ENCODE measurements around the gene CST9L.

CST9L gene

DNA sequence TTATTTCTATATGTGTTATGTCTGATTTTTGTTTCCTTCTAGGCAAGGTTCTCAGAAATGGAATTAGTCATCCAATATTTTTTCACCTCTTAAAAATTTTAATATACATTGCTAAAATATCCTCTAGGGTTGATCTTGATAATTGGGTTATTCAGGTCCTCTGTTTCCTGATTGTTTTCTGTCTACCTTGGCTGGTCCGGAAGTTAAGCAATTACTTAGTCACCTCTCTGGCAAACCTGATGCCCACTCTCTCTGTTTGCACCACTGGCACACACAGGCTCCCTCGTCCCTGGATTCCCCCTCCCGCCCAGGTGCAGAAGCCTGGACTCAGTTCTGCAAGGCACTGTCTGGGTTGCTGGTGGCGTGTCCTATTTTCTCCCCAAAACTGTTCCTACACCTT is 27.7 kb downstream of the CST9L start:
- Histone ChIP-seq H3K27ac (no peak overlapping the region), H3K4me3 (no peak overlapping the region)
- TF ChIP-seq, protein P1, sequence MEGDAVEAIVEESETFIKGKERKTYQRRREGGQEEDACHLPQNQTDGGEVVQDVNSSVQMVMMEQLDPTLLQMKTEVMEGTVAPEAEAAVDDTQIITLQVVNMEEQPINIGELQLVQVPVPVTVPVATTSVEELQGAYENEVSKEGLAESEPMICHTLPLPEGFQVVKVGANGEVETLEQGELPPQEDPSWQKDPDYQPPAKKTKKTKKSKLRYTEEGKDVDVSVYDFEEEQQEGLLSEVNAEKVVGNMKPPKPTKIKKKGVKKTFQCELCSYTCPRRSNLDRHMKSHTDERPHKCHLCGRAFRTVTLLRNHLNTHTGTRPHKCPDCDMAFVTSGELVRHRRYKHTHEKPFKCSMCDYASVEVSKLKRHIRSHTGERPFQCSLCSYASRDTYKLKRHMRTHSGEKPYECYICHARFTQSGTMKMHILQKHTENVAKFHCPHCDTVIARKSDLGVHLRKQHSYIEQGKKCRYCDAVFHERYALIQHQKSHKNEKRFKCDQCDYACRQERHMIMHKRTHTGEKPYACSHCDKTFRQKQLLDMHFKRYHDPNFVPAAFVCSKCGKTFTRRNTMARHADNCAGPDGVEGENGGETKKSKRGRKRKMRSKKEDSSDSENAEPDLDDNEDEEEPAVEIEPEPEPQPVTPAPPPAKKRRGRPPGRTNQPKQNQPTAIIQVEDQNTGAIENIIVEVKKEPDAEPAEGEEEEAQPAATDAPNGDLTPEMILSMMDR (IDR thresholded peaks at IDR 0.05), result no peak
- DNase-seq (ENCODE audit: low spot score), result no peak

DNA sequence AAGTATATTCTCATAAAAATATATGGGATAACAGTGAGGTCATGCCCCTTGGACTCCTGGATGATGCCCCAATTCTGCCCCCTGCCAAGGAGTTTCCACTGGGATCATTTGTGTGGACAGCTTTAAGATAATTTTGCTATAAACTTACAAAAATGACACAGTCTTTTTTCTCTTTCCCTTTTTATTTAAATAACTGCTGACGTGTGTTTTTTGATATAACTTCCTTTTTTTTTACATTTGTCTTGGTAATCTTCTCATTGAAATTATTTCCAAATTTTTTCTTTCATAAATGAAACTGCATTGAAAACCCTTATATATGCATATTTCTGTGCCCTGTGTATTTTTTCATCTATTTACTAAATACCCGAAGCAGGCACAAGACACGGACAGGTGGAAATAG is 31.3 kb downstream of the CST9L start:
- no peak overlapping the region for H3K4me3 ChIP-seq
- H3K27ac ChIP-seq, result no peak overlapping the region
- DNase-seq (ENCODE audit: low spot score), result no peak
- TF ChIP-seq, protein P1 (IDR thresholded peaks at IDR 0.05), result no peak

DNA sequence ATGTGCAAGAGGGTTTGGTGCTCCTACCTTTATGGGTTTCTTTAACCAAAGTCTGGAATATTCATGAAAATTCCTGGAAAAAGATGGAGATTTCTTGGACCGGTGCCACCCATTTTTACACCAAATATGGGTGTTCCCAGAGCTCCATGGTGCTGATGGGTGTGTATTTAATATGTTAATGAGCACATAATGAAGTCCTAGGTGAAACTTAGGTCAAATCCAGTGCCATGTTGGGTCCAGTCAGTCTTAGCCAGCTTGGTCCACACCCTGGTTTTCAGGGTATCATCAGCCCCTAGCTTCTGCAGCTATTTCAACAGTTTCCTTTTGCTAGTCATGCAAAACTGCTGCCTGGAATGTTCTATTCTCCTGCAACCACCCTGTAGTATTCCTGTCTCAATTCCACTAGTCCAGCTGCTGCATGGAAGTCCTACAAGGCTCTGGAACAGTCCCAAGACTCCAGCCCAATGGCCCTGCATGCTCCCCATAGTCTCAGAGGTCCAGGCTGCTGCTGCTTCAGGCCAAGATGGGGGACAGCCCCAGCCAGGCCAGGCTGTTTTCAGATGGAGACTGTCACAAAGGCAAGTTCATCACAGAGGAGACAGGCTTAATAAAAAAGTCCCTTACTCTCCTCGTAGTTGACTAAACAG is 31.8 kb downstream of the CST9L start:
- no peak for DNase-seq (ENCODE audit: low spot score)

DNA sequence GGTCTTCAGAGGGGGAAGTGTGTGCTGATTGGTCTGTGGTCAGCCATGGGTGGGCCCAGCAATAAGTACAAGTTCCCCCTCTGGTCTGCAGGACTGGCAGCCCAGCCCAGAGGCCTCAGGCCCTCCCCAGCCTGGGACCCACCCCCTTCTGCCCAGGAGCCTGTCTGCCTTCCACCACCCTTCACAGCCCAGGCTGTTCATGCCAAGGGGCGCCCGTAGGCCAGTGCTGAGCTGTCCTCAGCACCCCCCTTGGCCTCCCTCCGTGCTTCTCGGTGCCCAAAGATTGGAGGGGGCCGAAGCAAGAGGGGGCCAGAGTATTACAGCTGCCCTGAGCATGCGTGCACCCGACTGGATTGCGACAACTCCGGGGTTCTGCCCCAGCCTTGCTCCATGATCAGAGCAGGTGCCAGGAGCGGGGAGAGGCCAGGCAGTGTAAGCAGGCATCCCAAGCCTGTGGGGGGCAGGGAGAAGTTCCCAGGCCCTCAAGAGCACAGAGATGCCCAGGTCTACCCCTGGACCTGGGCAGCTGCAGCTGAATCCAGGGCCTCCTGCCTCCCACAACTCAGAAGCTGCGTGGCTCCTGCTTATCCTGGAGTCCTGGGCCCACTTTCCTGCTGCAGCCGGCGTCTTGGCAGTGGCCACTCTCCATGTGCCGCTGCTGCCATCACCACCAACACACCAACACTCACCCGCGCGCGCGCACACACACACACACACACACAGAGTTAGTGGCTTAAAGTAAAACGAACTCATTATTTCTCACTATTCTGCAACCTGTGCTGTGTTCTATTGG is 33.3 kb downstream of the CST9L start:
- TF ChIP-seq, protein P1 (IDR thresholded peaks at IDR 0.05), result no peak
- DNase-seq (ENCODE audit: low spot score), result no peak
- H3K4me3 ChIP-seq, result no peak overlapping the region
- no peak overlapping the region for H3K27ac ChIP-seq

More for the DNA sequence above, 31.8 kb downstream of the CST9L start:
- Histone ChIP-seq H3K27ac (no peak overlapping the region), H3K4me3 (no peak overlapping the region)
- TF ChIP-seq, protein P1 (IDR thresholded peaks at IDR 0.05), result no peak

DNA sequence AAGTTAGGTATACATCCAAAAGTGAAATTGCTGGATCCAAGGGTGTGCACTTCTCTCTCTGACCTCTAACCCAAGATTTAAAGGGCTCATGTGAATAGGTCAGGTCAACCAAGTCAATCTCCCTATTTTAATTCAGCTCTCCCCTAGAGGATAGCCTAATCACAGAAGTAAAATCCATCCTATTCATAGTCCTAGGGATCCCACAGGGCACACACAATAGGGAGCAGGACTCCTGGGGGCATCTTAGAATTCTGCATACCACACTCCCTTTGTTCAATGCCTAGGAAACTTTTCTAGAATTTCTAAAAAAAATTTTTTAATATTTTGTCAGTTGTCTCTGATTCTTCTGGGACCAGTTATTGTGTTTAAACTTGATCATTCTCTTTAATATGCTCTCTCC is 35.1 kb downstream of the CST9L start:
- Histone ChIP-seq H3K4me3 (no peak overlapping the region), H3K27ac (no peak overlapping the region)
- no peak for DNase-seq (ENCODE audit: low spot score)

DNA sequence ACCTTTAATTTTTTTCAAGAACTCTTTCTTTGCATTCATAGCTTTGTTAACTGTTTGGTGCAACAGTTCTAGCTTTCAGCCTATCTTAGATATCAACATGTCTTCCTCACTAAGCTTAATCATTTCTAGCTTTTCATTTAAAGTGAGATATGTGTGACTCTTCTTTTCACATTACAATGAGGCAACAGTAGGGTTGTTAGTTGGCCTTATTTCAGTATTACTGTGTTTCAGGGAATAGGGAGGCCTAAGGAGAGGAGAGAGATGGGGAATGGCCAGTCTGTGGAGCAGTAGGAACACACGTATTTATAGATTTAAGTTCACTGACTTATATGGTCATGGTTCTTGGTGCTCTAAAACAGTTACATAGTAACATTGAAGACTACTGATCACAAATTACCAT is 35.8 kb downstream of the CST9L start:
- Histone ChIP-seq H3K27ac (no peak overlapping the region), H3K4me3 (no peak overlapping the region)
- no peak for DNase-seq (ENCODE audit: low spot score)
- TF ChIP-seq, protein P1 (IDR thresholded peaks at IDR 0.05), result no peak

More for the DNA sequence above, 35.1 kb downstream of the CST9L start:
- TF ChIP-seq, protein P1 (IDR thresholded peaks at IDR 0.05), result no peak

Data from coronary artery (tissue), 2 donors.